HG03460 (cell line): Measurements from ENCODE around the gene SNAP29.
"Not testable (repeated sequence)": the region's sequence is repeated elsewhere in the genome, so short reads cannot be mapped to it uniquely, and the experiment has no call there.

ENCODE experiments used
- ATAC-seq: cut with Tn5 transposase; IDR thresholded peaks from one replicate; pipeline ENCODE4 v1.9.1; 2021; ENCODE audit not compliant: unreplicated experiment

The SNAP29 gene

GRCh38 chr22:20858615-20859416 lies at the start of gene SNAP29, which contains the start of gene PI4KA:
Gene SNAP29 (plus strand): TSS chr22:20859007. CDS start chr22:20859111, 104 bp downstream.
Gene PI4KA (minus strand): TSS chr22:20858811. CDS start chr22:20858725, 86 bp downstream.
- peak; percentile 86 for ATAC-seq

- ATAC-seq = no peak
Measured at GRCh38 chr22:20809538-20810185, 49.1 kb upstream of the SNAP29 start.

- ATAC-seq = no peak
Measured at GRCh38 chr22:20810645-20811044, 48.2 kb upstream of the SNAP29 start.

GRCh38 chr22:20811171-20811570 lies 47.6 kb upstream of the SNAP29 start:
- ATAC-seq = no peak

- ATAC-seq = no peak
Measured at GRCh38 chr22:20811971-20812660, 46.7 kb upstream of the SNAP29 start.

- no peak for ATAC-seq
Measured at GRCh38 chr22:20813056-20813455, 45.8 kb upstream of the SNAP29 start.

GRCh38 chr22:20814221-20814808 lies 44.5 kb upstream of the SNAP29 start:
- ATAC-seq = no peak

GRCh38 chr22:20815477-20816050 lies 43.2 kb upstream of the SNAP29 start:
- no peak for ATAC-seq

- ATAC-seq = no peak
Measured at GRCh38 chr22:20816559-20816958, 42.2 kb upstream of the SNAP29 start.

- ATAC-seq = no peak
Measured at GRCh38 chr22:20818471-20818870, 40.3 kb upstream of the SNAP29 start.

GRCh38 chr22:20819471-20819870 lies 39.3 kb upstream of the SNAP29 start:
- ATAC-seq = no peak

GRCh38 chr22:20821717-20822239 lies 37.0 kb upstream of the SNAP29 start:
- ATAC-seq = not testable (repeated sequence)

GRCh38 chr22:20822240-20822639 lies 36.6 kb upstream of the SNAP29 start:
- ATAC-seq = no peak

- ATAC-seq = no peak
Measured at GRCh38 chr22:20823264-20823663, 35.5 kb upstream of the SNAP29 start.

GRCh38 chr22:20825216-20825615 lies 33.6 kb upstream of the SNAP29 start:
- not testable (repeated sequence) for ATAC-seq

GRCh38 chr22:20825624-20826023 lies 33.2 kb upstream of the SNAP29 start:
- ATAC-seq = no peak

GRCh38 chr22:20826373-20827152 lies 32.2 kb upstream of the SNAP29 start:
- ATAC-seq = not testable (repeated sequence)

GRCh38 chr22:20829491-20830134 lies 29.2 kb upstream of the SNAP29 start:
- ATAC-seq = no peak

GRCh38 chr22:20833225-20833665 lies 25.6 kb upstream of the SNAP29 start:
- ATAC-seq = no peak
